ENCODE results near the gene RASGRP4.

The RASGRP4 gene

DNA sequence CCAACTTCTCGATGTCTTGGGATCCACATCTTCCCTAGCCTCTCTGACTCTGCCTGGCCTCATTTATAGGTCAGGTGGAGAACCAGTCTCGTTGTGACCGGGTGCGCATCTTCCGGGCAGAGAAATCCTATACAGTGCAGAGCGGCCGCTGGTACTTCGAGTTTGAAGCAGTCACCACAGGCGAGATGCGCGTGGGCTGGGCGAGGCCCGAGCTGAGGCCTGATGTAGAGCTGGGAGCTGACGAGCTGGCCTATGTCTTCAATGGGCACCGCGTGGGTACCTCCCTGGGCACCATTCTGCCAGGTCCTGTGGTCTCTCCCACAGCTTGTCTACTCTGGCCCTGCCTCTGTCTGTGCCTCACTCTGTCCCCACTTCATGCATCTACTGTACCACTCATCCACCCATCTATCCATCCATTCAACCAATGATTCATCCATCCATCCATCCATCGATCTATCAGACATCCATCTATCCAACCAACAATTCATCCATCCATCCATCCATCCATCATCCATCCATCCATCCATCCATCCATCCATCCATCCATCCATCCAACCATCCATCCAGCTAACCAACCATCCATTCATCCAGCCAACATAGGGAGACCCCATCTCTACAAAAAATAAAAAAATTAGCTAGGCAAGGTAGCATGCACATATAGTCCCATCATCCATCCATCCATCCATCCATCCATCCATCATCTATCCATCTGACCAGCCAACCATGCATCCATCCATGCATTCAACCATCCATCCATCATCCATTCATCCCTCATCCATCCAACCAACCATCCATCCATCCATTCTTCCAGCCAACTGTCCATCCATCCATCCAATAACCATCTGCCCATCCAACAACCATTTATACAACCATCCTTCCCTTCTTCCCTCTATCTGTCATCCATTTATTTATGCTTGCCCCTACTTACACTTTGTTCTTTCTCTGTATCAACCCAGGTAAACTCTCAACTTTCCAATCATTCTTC lies 41.8 kb upstream of the RASGRP4 start:
- TF ChIP-seq YY1 (IDR thresholded peaks at IDR 0.05; ENCODE audit: insufficient read depth, insufficient read length) (no peak), SUZ12 (IDR thresholded peaks at IDR 0.05; ENCODE audit: extremely low read depth, insufficient read depth, insufficient read length) (no peak), ZNF274 (IDR thresholded peaks at IDR 0.05; ENCODE audit: low read depth, low read length) (no peak)
- H3K4me1 ChIP-seq (ENCODE audit: insufficient read depth, insufficient read length): peaks cover 5% of the 10 kb centered on the region
- no peaks in the 10 kb centered on the region for H3K27me3 ChIP-seq (ENCODE audit: insufficient read depth, insufficient read length)
- H3K36me3 ChIP-seq (ENCODE audit: insufficient read depth, insufficient read length, low read length): peaks cover 6% of the 10 kb centered on the region
- no peak overlapping the region for H3K4me3 ChIP-seq (ENCODE audit: insufficient read length, low read depth)
- H3K9me3 ChIP-seq (ENCODE audit: insufficient read depth, low read length): no peaks in the 10 kb centered on the region
- DNase-seq (ENCODE audit: low read depth, low spot score): no peak
- no peak overlapping the region for H3K9ac ChIP-seq (ENCODE audit: insufficient read length, low read depth)

DNA sequence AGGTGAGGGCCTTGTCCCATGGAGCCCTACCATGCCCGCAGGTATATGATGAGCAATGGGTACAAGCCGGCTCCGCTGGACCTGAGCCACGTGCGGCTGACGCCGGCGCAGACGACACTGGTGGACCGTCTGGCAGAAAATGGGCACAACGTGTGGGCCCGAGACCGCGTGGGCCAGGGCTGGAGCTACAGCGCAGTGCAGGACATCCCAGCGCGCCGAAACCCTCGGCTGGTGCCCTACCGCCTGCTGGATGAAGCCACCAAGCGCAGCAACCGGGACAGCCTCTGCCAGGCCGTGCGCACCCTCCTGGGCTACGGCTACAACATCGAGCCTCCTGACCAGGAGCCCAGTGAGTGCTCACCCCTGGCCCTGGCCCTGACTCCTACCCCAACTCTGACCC lies 40.0 kb upstream of the RASGRP4 start:
- no peak overlapping the region for H3K4me3 ChIP-seq (ENCODE audit: insufficient read length, low read depth)
- H3K4me1 ChIP-seq (ENCODE audit: insufficient read depth, insufficient read length): peaks cover 5% of the 10 kb centered on the region
- TF ChIP-seq SUZ12 (IDR thresholded peaks at IDR 0.05; ENCODE audit: extremely low read depth, insufficient read depth, insufficient read length) (no peak), YY1 (IDR thresholded peaks at IDR 0.05; ENCODE audit: insufficient read depth, insufficient read length) (no peak), ZNF274 (IDR thresholded peaks at IDR 0.05; ENCODE audit: low read depth, low read length) (no peak)
- DNase-seq (ENCODE audit: low read depth, low spot score): no peak
- H3K9me3 ChIP-seq (ENCODE audit: insufficient read depth, low read length): no peaks in the 10 kb centered on the region
- peaks cover 6% of the 10 kb centered on the region for H3K36me3 ChIP-seq (ENCODE audit: insufficient read depth, insufficient read length, low read length)
- H3K27me3 ChIP-seq (ENCODE audit: insufficient read depth, insufficient read length): no peaks in the 10 kb centered on the region
- no peak overlapping the region for H3K9ac ChIP-seq (ENCODE audit: insufficient read length, low read depth)

DNA sequence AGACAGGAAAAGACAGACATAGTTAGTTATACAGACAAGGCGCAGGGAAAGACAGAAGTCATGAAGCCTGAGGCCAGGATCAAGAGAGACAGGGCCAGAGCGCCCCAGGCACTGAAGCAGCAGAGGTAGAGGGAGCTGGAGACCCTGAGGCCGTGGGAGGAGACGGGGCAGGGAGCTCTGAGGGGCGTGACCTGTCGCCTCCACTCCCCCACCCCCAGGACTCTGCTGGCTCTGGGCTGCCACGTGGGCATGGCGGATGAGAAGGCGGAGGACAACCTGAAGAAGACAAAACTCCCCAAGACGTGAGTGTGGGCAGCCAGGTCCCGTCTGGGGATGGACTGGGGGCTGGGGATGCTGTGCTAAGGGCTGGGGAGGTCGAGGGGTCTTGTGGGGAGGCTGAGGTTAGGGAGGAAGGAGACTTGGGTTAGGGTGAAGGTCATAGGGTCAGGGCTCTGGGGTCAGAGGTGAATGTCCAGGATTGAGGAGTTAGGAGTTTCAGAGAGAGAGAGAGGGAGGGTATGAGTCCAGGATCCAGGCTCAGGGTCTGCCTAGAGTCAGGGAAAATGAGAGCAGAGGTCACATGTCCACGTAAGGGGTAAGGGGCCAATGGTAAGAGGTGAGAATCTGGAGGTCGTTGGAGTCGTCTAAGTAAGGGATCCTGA lies 38.5 kb upstream of the RASGRP4 start:
- Histone ChIP-seq H3K4me1 (ENCODE audit: insufficient read depth, insufficient read length) (peaks cover 5% of the 10 kb centered on the region), H3K36me3 (ENCODE audit: insufficient read depth, insufficient read length, low read length) (peaks cover 6% of the 10 kb centered on the region), H3K9me3 (ENCODE audit: insufficient read depth, low read length) (no peaks in the 10 kb centered on the region), H3K4me3 (ENCODE audit: insufficient read length, low read depth) (no peak overlapping the region), H3K27me3 (ENCODE audit: insufficient read depth, insufficient read length) (no peaks in the 10 kb centered on the region), H3K9ac (ENCODE audit: insufficient read length, low read depth) (no peak overlapping the region)
- TF ChIP-seq ZNF274 (IDR thresholded peaks at IDR 0.05; ENCODE audit: low read depth, low read length) (no peak), YY1 (IDR thresholded peaks at IDR 0.05; ENCODE audit: insufficient read depth, insufficient read length) (no peak), SUZ12 (IDR thresholded peaks at IDR 0.05; ENCODE audit: extremely low read depth, insufficient read depth, insufficient read length) (no peak)
- no peak for DNase-seq (ENCODE audit: low read depth, low spot score)

DNA sequence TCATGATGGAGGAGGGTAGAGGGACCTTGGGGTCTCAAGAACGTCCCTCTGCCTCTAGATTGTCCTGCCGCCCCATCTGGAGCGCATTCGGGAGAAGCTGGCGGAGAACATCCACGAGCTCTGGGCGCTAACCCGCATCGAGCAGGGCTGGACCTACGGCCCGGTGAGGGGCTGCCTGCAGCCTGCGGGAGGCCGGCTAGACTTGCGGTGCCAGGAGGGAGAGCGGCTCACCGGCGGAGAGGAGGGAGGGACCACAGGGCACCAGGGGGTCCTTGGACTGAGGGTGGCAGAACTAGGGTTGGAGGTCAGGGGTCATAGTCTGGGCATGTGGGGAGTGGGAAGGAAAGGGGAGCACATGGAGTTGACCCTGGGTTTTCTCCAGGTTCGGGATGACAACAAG lies 37.3 kb upstream of the RASGRP4 start:
- Histone ChIP-seq H3K9me3 (ENCODE audit: insufficient read depth, low read length) (no peaks in the 10 kb centered on the region), H3K27me3 (ENCODE audit: insufficient read depth, insufficient read length) (no peaks in the 10 kb centered on the region), H3K9ac (ENCODE audit: insufficient read length, low read depth) (no peak overlapping the region), H3K4me1 (ENCODE audit: insufficient read depth, insufficient read length) (peaks cover 5% of the 10 kb centered on the region), H3K4me3 (ENCODE audit: insufficient read length, low read depth) (no peak overlapping the region), H3K36me3 (ENCODE audit: insufficient read depth, insufficient read length, low read length) (peaks cover 6% of the 10 kb centered on the region)
- TF ChIP-seq SUZ12 (IDR thresholded peaks at IDR 0.05; ENCODE audit: extremely low read depth, insufficient read depth, insufficient read length) (no peak), ZNF274 (IDR thresholded peaks at IDR 0.05; ENCODE audit: low read depth, low read length) (no peak), YY1 (IDR thresholded peaks at IDR 0.05; ENCODE audit: insufficient read depth, insufficient read length) (no peak)
- DNase-seq (ENCODE audit: low read depth, low spot score): no peak

DNA sequence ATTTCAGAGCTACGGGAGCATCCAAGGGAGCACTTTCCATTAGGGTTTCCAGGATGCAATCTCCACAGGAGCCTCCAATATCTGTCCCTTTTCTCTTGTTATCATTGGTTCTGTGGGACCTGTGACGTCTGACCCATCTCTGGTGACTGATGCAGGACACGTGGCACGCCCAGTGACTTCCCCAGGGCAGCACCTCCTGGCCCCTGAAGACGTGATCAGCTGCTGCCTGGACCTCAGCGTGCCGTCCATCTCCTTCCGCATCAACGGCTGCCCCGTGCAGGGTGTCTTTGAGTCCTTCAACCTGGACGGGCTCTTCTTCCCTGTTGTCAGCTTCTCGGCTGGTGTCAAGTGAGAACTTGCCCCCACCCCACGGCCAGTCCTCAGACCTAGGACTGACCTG lies 33.0 kb upstream of the RASGRP4 start:
- no peak overlapping the region for H3K4me3 ChIP-seq (ENCODE audit: insufficient read length, low read depth)
- H3K4me1 ChIP-seq (ENCODE audit: insufficient read depth, insufficient read length): no peaks in the 10 kb centered on the region
- TF ChIP-seq YY1 (IDR thresholded peaks at IDR 0.05; ENCODE audit: insufficient read depth, insufficient read length) (no peak), ZNF274 (IDR thresholded peaks at IDR 0.05; ENCODE audit: low read depth, low read length) (no peak), SUZ12 (IDR thresholded peaks at IDR 0.05; ENCODE audit: extremely low read depth, insufficient read depth, insufficient read length) (no peak)
- no peak overlapping the region for H3K9ac ChIP-seq (ENCODE audit: insufficient read length, low read depth)
- no peaks in the 10 kb centered on the region for H3K9me3 ChIP-seq (ENCODE audit: insufficient read depth, low read length)
- no peak for DNase-seq (ENCODE audit: low read depth, low spot score)
- no peaks in the 10 kb centered on the region for H3K27me3 ChIP-seq (ENCODE audit: insufficient read depth, insufficient read length)
- no peaks in the 10 kb centered on the region for H3K36me3 ChIP-seq (ENCODE audit: insufficient read depth, insufficient read length, low read length)

DNA sequence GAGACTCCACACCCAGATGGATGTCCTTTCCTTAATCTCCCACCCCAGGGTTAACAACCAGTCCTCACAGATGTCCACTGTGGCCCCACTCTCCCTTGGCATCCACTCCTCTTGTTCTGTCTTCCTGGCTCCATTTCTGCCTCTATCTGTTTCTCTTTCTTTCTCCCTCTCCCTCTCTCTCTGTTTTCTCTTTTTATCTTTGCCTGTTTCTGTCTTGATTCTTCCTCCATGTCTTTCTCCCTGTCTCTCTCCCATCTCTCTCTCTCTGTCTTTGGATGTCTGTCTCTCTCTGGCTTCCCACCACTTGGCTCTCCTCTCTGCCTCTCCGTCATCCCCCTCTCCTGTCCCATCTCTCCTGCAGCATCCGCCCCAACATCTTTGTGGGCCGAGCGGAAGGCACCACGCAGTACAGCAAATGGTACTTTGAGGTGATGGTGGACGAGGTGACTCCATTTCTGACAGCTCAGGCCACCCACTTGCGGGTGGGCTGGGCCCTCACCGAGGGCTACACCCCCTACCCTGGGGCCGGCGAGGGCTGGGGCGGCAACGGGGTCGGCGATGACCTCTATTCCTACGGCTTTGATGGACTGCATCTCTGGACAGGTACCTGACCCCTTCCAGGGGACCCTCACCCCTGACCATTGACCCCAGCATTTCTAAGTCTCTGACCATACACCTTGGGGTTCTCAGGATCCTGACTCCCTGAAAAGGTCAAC lies 31.8 kb upstream of the RASGRP4 start:
- Histone ChIP-seq H3K36me3 (ENCODE audit: insufficient read depth, insufficient read length, low read length) (no peaks in the 10 kb centered on the region), H3K27me3 (ENCODE audit: insufficient read depth, insufficient read length) (no peaks in the 10 kb centered on the region), H3K9me3 (ENCODE audit: insufficient read depth, low read length) (no peaks in the 10 kb centered on the region), H3K4me3 (ENCODE audit: insufficient read length, low read depth) (no peak overlapping the region), H3K4me1 (ENCODE audit: insufficient read depth, insufficient read length) (no peaks in the 10 kb centered on the region), H3K9ac (ENCODE audit: insufficient read length, low read depth) (no peak overlapping the region)
- no peak for DNase-seq (ENCODE audit: low read depth, low spot score)
- TF ChIP-seq YY1 (IDR thresholded peaks at IDR 0.05; ENCODE audit: insufficient read depth, insufficient read length) (no peak), ZNF274 (IDR thresholded peaks at IDR 0.05; ENCODE audit: low read depth, low read length) (no peak), SUZ12 (IDR thresholded peaks at IDR 0.05; ENCODE audit: extremely low read depth, insufficient read depth, insufficient read length) (no peak)
